Activated naive CD8-positive, alpha-beta T cell treated with anti-CD3 and anti-CD28 coated beads, Interleukin-2, amount 50 U/mL, for 24 hours (primary cell): ENCODE results near the gene RPS4Y1.
"Not testable (repeated sequence)": the region's sequence is repeated elsewhere in the genome, so short reads cannot be mapped to it uniquely, and the experiment has no call there.

Experiments used
- ATAC-seq: fragments of 150-1000 bp; cut with Tn5 transposase; one replicate; pipeline ENCODE4 v1.10.0; 2021
- DNase-seq: peaks from one replicate; pipeline ENCODE4 v3.0.0; 2021
- H3K27ac Mint-ChIP-seq: one replicate; pipeline ENCODE4 v1.8.0; 2021; ENCODE audit warnings: mild to moderate bottlenecking, mixed read lengths
- H3K27me3 Mint-ChIP-seq: one replicate; pipeline ENCODE4 v1.8.0; 2021; ENCODE audit warnings: mixed read lengths
- H3K36me3 Mint-ChIP-seq: one replicate; pipeline ENCODE4 v1.8.0; 2021; ENCODE audit warnings: low read depth, mixed read lengths
- H3K4me1 Mint-ChIP-seq: one replicate; pipeline ENCODE4 v1.8.0; 2021; ENCODE audit warnings: mixed read lengths
- H3K4me3 Mint-ChIP-seq: one replicate; pipeline ENCODE4 v1.8.0; 2021; ENCODE audit warnings: mild to moderate bottlenecking, moderate library complexity, mixed read lengths
- H3K9me3 Mint-ChIP-seq: one replicate; pipeline ENCODE4 v1.8.0; 2021; ENCODE audit warnings: mixed read lengths

Gene RPS4Y1

GRCh38 chrY:2857686-2858085 is 16.3 kb downstream of the RPS4Y1 start:
- Mint-ChIP-seq H3K9me3 (no peaks in the 10 kb centered on the region), H3K27ac (peak overlapping the region; percentile 8)
- no peak for DNase-seq

GRCh38 chrY:2859782-2860181 is 18.4 kb downstream of the RPS4Y1 start:
- Mint-ChIP-seq H3K27me3 (no peaks in the 10 kb centered on the region), H3K36me3 (peaks cover 79% of the 10 kb centered on the region), H3K27ac (peak overlapping the region; percentile 52), H3K9me3 (no peaks in the 10 kb centered on the region), H3K4me1 (peaks cover 64% of the 10 kb centered on the region), H3K4me3 (no peak overlapping the region)
- DNase-seq (no peak), ATAC-seq (no peak)

More at GRCh38 chrY:2857686-2858085, 16.3 kb downstream of the RPS4Y1 start:
- Mint-ChIP-seq H3K27me3 (no peaks in the 10 kb centered on the region), H3K4me3 (no peak overlapping the region), H3K36me3 (peaks cover 82% of the 10 kb centered on the region), H3K4me1 (peaks cover 83% of the 10 kb centered on the region)
- ATAC-seq = no peak

GRCh38 chrY:2860511-2860910 is 19.1 kb downstream of the RPS4Y1 start:
- Mint-ChIP-seq H3K9me3 (no peaks in the 10 kb centered on the region), H3K27ac (peak overlapping the region; percentile 71), H3K27me3 (no peaks in the 10 kb centered on the region), H3K4me1 (peaks cover 57% of the 10 kb centered on the region), H3K36me3 (peaks cover 78% of the 10 kb centered on the region), H3K4me3 (no peak overlapping the region)
- no peak for DNase-seq
- no peak for ATAC-seq

GRCh38 chrY:2866581-2866980 is 25.2 kb downstream of the RPS4Y1 start:
- peaks cover 62% of the 10 kb centered on the region for H3K36me3 Mint-ChIP-seq
- ATAC-seq (no peak), DNase-seq (no peak)
- H3K4me1 Mint-ChIP-seq = peaks cover 4% of the 10 kb centered on the region
- H3K9me3 Mint-ChIP-seq = peaks cover 4% of the 10 kb centered on the region
- H3K27me3 Mint-ChIP-seq = no peaks in the 10 kb centered on the region
- H3K27ac Mint-ChIP-seq = peak overlapping the region; percentile 71
- no peak overlapping the region for H3K4me3 Mint-ChIP-seq

- Mint-ChIP-seq H3K4me1 (no peaks in the 10 kb centered on the region), H3K36me3 (peaks cover 63% of the 10 kb centered on the region), H3K4me3 (no peak overlapping the region), H3K9me3 (peaks cover 4% of the 10 kb centered on the region), H3K27me3 (no peaks in the 10 kb centered on the region), H3K27ac (no peak overlapping the region)
- no peak for DNase-seq
- ATAC-seq = no peak
These were observed 26.1 kb downstream of the RPS4Y1 start for GRCh38 chrY:2867469-2867868.

GRCh38 chrY:2868035-2868607 is 26.7 kb downstream of the RPS4Y1 start:
- Mint-ChIP-seq H3K36me3 (peaks cover 58% of the 10 kb centered on the region), H3K4me1 (no peaks in the 10 kb centered on the region), H3K27me3 (no peaks in the 10 kb centered on the region), H3K27ac (no peak overlapping the region), H3K4me3 (no peak overlapping the region), H3K9me3 (peaks cover 4% of the 10 kb centered on the region)
- no peak for DNase-seq
- ATAC-seq = peak; percentile 40

GRCh38 chrY:2872234-2872633 is 30.8 kb downstream of the RPS4Y1 start:
- not testable (repeated sequence) for H3K27me3 Mint-ChIP-seq, ATAC-seq, H3K27ac Mint-ChIP-seq, DNase-seq, H3K4me1 Mint-ChIP-seq, H3K4me3 Mint-ChIP-seq, H3K9me3 Mint-ChIP-seq
- H3K36me3 Mint-ChIP-seq = peaks cover 41% of the 10 kb centered on the region

GRCh38 chrY:2874211-2874610 is 32.8 kb downstream of the RPS4Y1 start:
- Mint-ChIP-seq H3K27ac (no peak overlapping the region), H3K36me3 (peaks cover 29% of the 10 kb centered on the region), H3K4me1 (no peaks in the 10 kb centered on the region), H3K27me3 (no peaks in the 10 kb centered on the region), H3K9me3 (peaks cover 4% of the 10 kb centered on the region), H3K4me3 (no peak overlapping the region)
- ATAC-seq = no peak
- DNase-seq = no peak

GRCh38 chrY:2883561-2883960 is 42.2 kb downstream of the RPS4Y1 start:
- Mint-ChIP-seq H3K4me3 (no peak overlapping the region), H3K36me3 (peaks cover 2% of the 10 kb centered on the region), H3K4me1 (peaks cover 19% of the 10 kb centered on the region), H3K27me3 (no peaks in the 10 kb centered on the region), H3K27ac (no peak overlapping the region), H3K9me3 (no peaks in the 10 kb centered on the region)
- ATAC-seq (no peak), DNase-seq (no peak)

- Mint-ChIP-seq H3K9me3 (no peaks in the 10 kb centered on the region), H3K4me1 (peaks cover 19% of the 10 kb centered on the region), H3K36me3 (peaks cover 2% of the 10 kb centered on the region), H3K27ac (no peak overlapping the region), H3K4me3 (no peak overlapping the region), H3K27me3 (no peaks in the 10 kb centered on the region)
- DNase-seq (no peak), ATAC-seq (no peak)
These were observed 44.5 kb downstream of the RPS4Y1 start for GRCh38 chrY:2885880-2886279.

- H3K36me3 Mint-ChIP-seq = peaks cover 2% of the 10 kb centered on the region
- ATAC-seq (no peak), DNase-seq (no peak)
- H3K27me3 Mint-ChIP-seq = no peaks in the 10 kb centered on the region
- H3K4me1 Mint-ChIP-seq = peaks cover 19% of the 10 kb centered on the region
- peak overlapping the region; percentile 61 for H3K4me3 Mint-ChIP-seq
- no peaks in the 10 kb centered on the region for H3K9me3 Mint-ChIP-seq
- peak overlapping the region; percentile 77 for H3K27ac Mint-ChIP-seq
These were observed 46.0 kb downstream of the RPS4Y1 start for GRCh38 chrY:2887386-2887785.

- ATAC-seq = peak; percentile 88
- DNase-seq = no peak
- peaks cover 2% of the 10 kb centered on the region for H3K36me3 Mint-ChIP-seq
- peaks cover 19% of the 10 kb centered on the region for H3K4me1 Mint-ChIP-seq
- no peaks in the 10 kb centered on the region for H3K9me3 Mint-ChIP-seq
- peak overlapping the region; percentile 77 for H3K27ac Mint-ChIP-seq
- no peaks in the 10 kb centered on the region for H3K27me3 Mint-ChIP-seq
- H3K4me3 Mint-ChIP-seq = peak overlapping the region; percentile 61
These were observed 46.6 kb downstream of the RPS4Y1 start for GRCh38 chrY:2887955-2888354.

- H3K27ac Mint-ChIP-seq = no peak overlapping the region
- H3K4me1 Mint-ChIP-seq = peaks cover 1% of the 10 kb centered on the region
- no peaks in the 10 kb centered on the region for H3K27me3 Mint-ChIP-seq
- H3K36me3 Mint-ChIP-seq = no peaks in the 10 kb centered on the region
- H3K4me3 Mint-ChIP-seq = no peak overlapping the region
- ATAC-seq (no peak), DNase-seq (no peak)
- no peaks in the 10 kb centered on the region for H3K9me3 Mint-ChIP-seq
These were observed 52.1 kb downstream of the RPS4Y1 start for GRCh38 chrY:2893471-2893870.

GRCh38 chrY:2896050-2896449 is 54.6 kb downstream of the RPS4Y1 start:
- H3K27me3 Mint-ChIP-seq = peaks cover 2% of the 10 kb centered on the region
- no peaks in the 10 kb centered on the region for H3K4me1 Mint-ChIP-seq
- no peaks in the 10 kb centered on the region for H3K9me3 Mint-ChIP-seq
- DNase-seq (no peak), ATAC-seq (no peak)
- H3K4me3 Mint-ChIP-seq = no peak overlapping the region
- peaks cover 1% of the 10 kb centered on the region for H3K36me3 Mint-ChIP-seq
- H3K27ac Mint-ChIP-seq = no peak overlapping the region

- Mint-ChIP-seq H3K27ac (no peak overlapping the region), H3K4me3 (no peak overlapping the region), H3K36me3 (no peaks in the 10 kb centered on the region), H3K4me1 (peaks cover 2% of the 10 kb centered on the region), H3K27me3 (no peaks in the 10 kb centered on the region), H3K9me3 (peaks cover 7% of the 10 kb centered on the region)
- ATAC-seq = no peak
- no peak for DNase-seq
These were observed 66.0 kb downstream of the RPS4Y1 start for GRCh38 chrY:2907356-2907755.
